ENCODE data around the gene SAP25. TPM values are rescaled to one million over a fixed set of nuclear protein-coding genes. Genes with fewer than 3 reads are reported as not detected.

SAP25 gene
- total and polyA plus RNA-seq, 2 of the 8 experiments (the other 6 are each of a cell fraction or from before 2014, with no cell fraction given): 3.6 to 5.8 TPM

GRCh38 chr7:100563100-100563564, 10.6 kb downstream of the SAP25 start:
- no peak overlapping the region for H3K9ac ChIP-seq (replicated peaks in 1 of 4; ENCODE audit: extremely low read depth in 1 of 4, low read depth in 3 of 4, low read length in 3 of 4)
- H2AK5ac ChIP-seq (ENCODE audit: low read depth, low read length): no peak overlapping the region
- no peak overlapping the region for H3K4me3 ChIP-seq (ENCODE audit: extremely low read depth in 1 of 4, insufficient read depth in 2 of 4, low read depth in 3 of 4, low read length in 4 of 4)
- FAIRE-seq (no peak), DNase-seq (ENCODE audit: low read depth in 1 of 2, low spot score in 2 of 2) (no peak)
- H3K9me3 ChIP-seq (ENCODE audit: insufficient read depth in 2 of 2, low read depth in 1 of 2, low read length in 1 of 2): no peaks in the 10 kb centered on the region
- no peak overlapping the region for H2BK20ac ChIP-seq (ENCODE audit: low read length)
- H2BK12ac ChIP-seq (ENCODE audit: low read depth, low read length): no peak overlapping the region
- H3K23ac ChIP-seq (ENCODE audit: insufficient read length): no peak overlapping the region
- H4K5ac ChIP-seq (ENCODE audit: insufficient read length, low read depth, low read length): no peak overlapping the region
- no peak overlapping the region for H2BK5ac ChIP-seq (ENCODE audit: low read depth, low read length)
- peaks cover 0 to 2% of the 10 kb centered on the region in 2 experiments for H4K20me1 ChIP-seq (replicated peaks in 1 of 2; ENCODE audit: control insufficient read depth in 1 of 2, insufficient read depth in 2 of 2, low read length in 2 of 2)
- no peak overlapping the region for H2AFZ ChIP-seq (ENCODE audit: low read length)
- H3K18ac ChIP-seq (ENCODE audit: extremely low read depth, low read length): no peak overlapping the region
- no peaks in the 10 kb centered on the region for H3K27me3 ChIP-seq (replicated peaks in 1 of 4; ENCODE audit: control insufficient read depth in 3 of 4, extremely low read depth in 1 of 4, insufficient read depth in 3 of 4, low read length in 3 of 4)
- H4K91ac ChIP-seq (replicated peaks; ENCODE audit: insufficient read length, low read length): no peak overlapping the region
- H3K4ac ChIP-seq (replicated peaks; ENCODE audit: insufficient read length, low read depth, low read length): no peak overlapping the region
- H3K4me2 ChIP-seq (ENCODE audit: insufficient read depth in 1 of 2, low read depth in 2 of 2, low read length in 2 of 2): no peak overlapping the region
- TF ChIP-seq SIN3A (conservative IDR thresholded peaks at IDR 0.05 in 1 of 2, IDR thresholded peaks at IDR 0.05 in 1 of 2; ENCODE audit: low read depth in 1 of 2, low read length in 2 of 2) (no peak), EGR1 (IDR thresholded peaks at IDR 0.05; ENCODE audit: borderline replicate concordance, low read depth, low read length) (no peak), MAX (IDR thresholded peaks at IDR 0.05) (no peak)
- no peak overlapping the region for H3K27ac ChIP-seq (ENCODE audit: low read depth, low read length)
- peaks cover 0 to 15% (median 8%) of the 10 kb centered on the region in 4 experiments; a peak in 5 of 7 replicates for H3K4me1 ChIP-seq (replicated peaks in 1 of 4; ENCODE audit: control insufficient read depth in 3 of 4, insufficient read depth in 4 of 4, low read length in 3 of 4)
- 91% methylated on average over 8 of the region's 8 CpGs; no CpG with 5 or more reads in 1 of the 2 experiments for WGBS, 2 experiments (ENCODE audit: extremely low coverage in 1 of 2, insufficient coverage in 1 of 2, insufficient read length in 1 of 2, insufficient replicate concordance in 2 of 2, low coverage in 1 of 2, low lambda C conversion rate in 2 of 2, missing lambda C conversion rate in 1 of 2)
- ChIA-PET POLR2A (ENCODE audit: partially characterized antibody) (interaction anchor here (0.6 to 2.6 kb wide), 9 partner anchors 8 to 114 kb away, joined by 3 to 11 read pairs (median 5); partner anchors contain the start of genes FBXO24 and MOSPD3), CTCF (ENCODE audit: partially characterized antibody) (interaction anchor here (0.5 to 12.7 kb wide), 34 partner anchors 8 to 191 kb away, joined by 3 to 341 read pairs (median 5); partner anchors contain the start of genes AGFG2, FBXO24, LRCH4 and MOSPD3)
- H3K56ac ChIP-seq (replicated peaks; ENCODE audit: insufficient read length, low read depth, low read length): no peak overlapping the region
- H3K14ac ChIP-seq (ENCODE audit: insufficient read length): no peak overlapping the region
- no peaks in the 10 kb centered on the region for H3K36me3 ChIP-seq (ENCODE audit: control insufficient read depth in 2 of 4, insufficient read depth in 4 of 4, low read length in 3 of 4)
- H3K79me2 ChIP-seq (ENCODE audit: control insufficient read depth in 1 of 2, insufficient read depth in 2 of 2, low read length in 2 of 2): no peaks in the 10 kb centered on the region
- H2BK120ac ChIP-seq (replicated peaks; ENCODE audit: low read depth, low read length): no peak overlapping the region
- no peaks in the 10 kb centered on the region for H3K23me2 ChIP-seq (ENCODE audit: low read depth, low read length)
- no peak overlapping the region for H4K8ac ChIP-seq (ENCODE audit: extremely low read depth, insufficient read depth, low read length)
- H3K79me1 ChIP-seq (ENCODE audit: low read depth, low read length): no peaks in the 10 kb centered on the region
- H2BK15ac ChIP-seq (ENCODE audit: low read length): no peak overlapping the region
